Fibroblast of villous mesenchyme (primary cell): ENCODE data around the gene WSCD2. TPM values are rescaled to one million over a fixed set of nuclear protein-coding genes. Genes with fewer than 3 reads are reported as not detected.

Source experiments
- DNase-seq: peaks from one replicate; pipeline ENCODE4 v3.0.0-alpha.2; 2010; ENCODE audit warnings: low read depth
- H3K4me3 ChIP-seq: 2 replicates; pipeline ENCODE4 v1.5.1; 2011; ENCODE audit warnings: low read depth, mild to moderate bottlenecking, low read length
- CTCF ChIP-seq: IDR thresholded peaks from 2 replicates; pipeline ENCODE4 v1.5.1; 2012; ENCODE audit warnings: low read depth, mild to moderate bottlenecking, low read length; ENCODE audit not compliant: insufficient read depth
- total RNA-seq: library from RNA; depleted of rRNA; stranded (reverse); fragments of >200 nt; gene quantifications from 2 replicates; pipeline ENCODE4 v1.2.3, GENCODE V29; 2012

The WSCD2 gene
- total RNA-seq, 1 donor = not detected

GRCh38 chr12:108174641-108175040 lies 45.6 kb downstream of the WSCD2 start:
- DNase-seq = no peak
- TF ChIP-seq CTCF = no peak
- H3K4me3 ChIP-seq = no peak overlapping the region

- no peak overlapping the region for H3K4me3 ChIP-seq
- no peak for DNase-seq
- TF ChIP-seq CTCF = no peak
Measured at GRCh38 chr12:108175310-108175709, 46.2 kb downstream of the WSCD2 start.

- no peak for TF ChIP-seq CTCF
- no peak overlapping the region for H3K4me3 ChIP-seq
- no peak for DNase-seq
Measured at GRCh38 chr12:108176292-108176691, 47.2 kb downstream of the WSCD2 start.

- H3K4me3 ChIP-seq = no peak overlapping the region
- no peak for TF ChIP-seq CTCF
- DNase-seq = no peak
Measured at GRCh38 chr12:108177131-108177530, 48.0 kb downstream of the WSCD2 start.

GRCh38 chr12:108179305-108179704 lies 50.2 kb downstream of the WSCD2 start:
- DNase-seq = no peak
- TF ChIP-seq CTCF = no peak
- H3K4me3 ChIP-seq = no peak overlapping the region

- H3K4me3 ChIP-seq = no peak overlapping the region
- DNase-seq = no peak
- TF ChIP-seq CTCF = no peak
Measured at GRCh38 chr12:108180255-108181094, 51.4 kb downstream of the WSCD2 start.

GRCh38 chr12:108181095-108181454 lies 52.0 kb downstream of the WSCD2 start:
- TF ChIP-seq CTCF = no peak

More at GRCh38 chr12:108181095-108181454, 52.0 kb downstream of the WSCD2 start:
- DNase-seq = no peak
- no peak overlapping the region for H3K4me3 ChIP-seq
